ENCODE measurements around the gene CAVIN3.

The CAVIN3 gene

GRCh38 chr11:6301096-6301495 is 19.2 kb downstream of the CAVIN3 start:
- Histone ChIP-seq H3K9ac (no peak overlapping the region), H3K36me3 (ENCODE audit: insufficient read depth) (no peaks in the 10 kb centered on the region), H3K4me1 (ENCODE audit: low read depth, poor library complexity, severe bottlenecking) (no peaks in the 10 kb centered on the region), H3K27ac (no peak overlapping the region), H3K79me2 (ENCODE audit: insufficient read depth, low read depth) (no peaks in the 10 kb centered on the region), H3K27me3 (ENCODE audit: insufficient read depth, low read depth) (no peaks in the 10 kb centered on the region), H2AFZ (ENCODE audit: low read depth) (no peak overlapping the region), H3K4me3 (IDR thresholded peaks at IDR 0.05; ENCODE audit: insufficient read depth, low read depth, low read length) (no peak overlapping the region), H3K4me2 (no peak overlapping the region), H4K20me1 (ENCODE audit: insufficient read depth) (no peaks in the 10 kb centered on the region)
- TF ChIP-seq CTCF (conservative IDR thresholded peaks at IDR 0.05; ENCODE audit: low read depth, low read length): no peak

DNA sequence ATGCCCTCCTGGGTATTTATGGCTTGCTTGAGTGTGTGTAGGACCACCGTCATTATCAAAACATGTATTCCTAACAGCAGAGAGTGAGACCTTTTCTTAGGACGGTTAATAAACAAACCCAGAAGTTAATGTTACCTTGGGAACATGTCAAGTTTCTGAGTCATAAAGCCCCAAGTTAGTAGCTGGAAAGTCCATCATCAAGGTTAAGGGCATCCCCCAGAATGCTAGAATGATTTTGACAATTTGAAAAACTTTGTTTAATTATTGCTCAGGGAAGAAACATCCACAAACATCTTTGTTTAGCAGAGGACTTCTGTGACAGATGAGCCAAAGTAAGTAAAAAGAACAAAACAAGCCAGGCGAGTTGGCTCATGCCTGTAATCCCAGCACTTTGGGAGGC is 20.0 kb downstream of the CAVIN3 start:
- H3K9ac ChIP-seq: no peak overlapping the region
- no peaks in the 10 kb centered on the region for H3K79me2 ChIP-seq (ENCODE audit: insufficient read depth, low read depth)
- H3K27me3 ChIP-seq (ENCODE audit: insufficient read depth, low read depth): no peaks in the 10 kb centered on the region
- H3K36me3 ChIP-seq (ENCODE audit: insufficient read depth): no peaks in the 10 kb centered on the region
- TF ChIP-seq CTCF (conservative IDR thresholded peaks at IDR 0.05; ENCODE audit: low read depth, low read length): no peak
- no peak overlapping the region for H3K4me2 ChIP-seq
- no peak overlapping the region for H3K4me3 ChIP-seq (IDR thresholded peaks at IDR 0.05; ENCODE audit: insufficient read depth, low read depth, low read length)
- no peak overlapping the region for H2AFZ ChIP-seq (ENCODE audit: low read depth)
- no peak overlapping the region for H3K27ac ChIP-seq
- no peaks in the 10 kb centered on the region for H4K20me1 ChIP-seq (ENCODE audit: insufficient read depth)
- H3K4me1 ChIP-seq (ENCODE audit: low read depth, poor library complexity, severe bottlenecking): no peaks in the 10 kb centered on the region

DNA sequence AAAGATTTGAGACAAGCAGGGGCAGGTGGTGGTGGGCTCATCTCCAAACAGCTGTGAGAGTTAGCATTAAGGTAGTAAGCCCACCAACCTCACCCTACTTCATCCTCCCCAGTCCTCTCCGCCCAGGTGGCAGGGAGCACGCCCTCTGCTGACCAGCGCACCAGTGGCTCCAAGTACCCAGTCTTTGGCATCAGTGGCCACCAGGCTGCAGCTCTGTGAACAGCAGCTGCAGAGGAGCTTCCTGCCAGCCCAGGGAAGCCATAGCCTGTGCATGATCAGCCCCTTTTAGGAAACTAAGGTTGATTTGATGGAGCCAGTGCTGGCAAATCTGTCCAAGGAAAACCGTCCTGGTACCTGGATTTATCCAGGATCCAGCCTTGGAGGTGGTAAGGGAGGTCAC is 21.7 kb downstream of the CAVIN3 start:
- Histone ChIP-seq H2AFZ (ENCODE audit: low read depth) (no peak overlapping the region), H3K4me1 (ENCODE audit: low read depth, poor library complexity, severe bottlenecking) (no peaks in the 10 kb centered on the region), H4K20me1 (ENCODE audit: insufficient read depth) (no peaks in the 10 kb centered on the region), H3K4me3 (IDR thresholded peaks at IDR 0.05; ENCODE audit: insufficient read depth, low read depth, low read length) (no peak overlapping the region), H3K79me2 (ENCODE audit: insufficient read depth, low read depth) (no peaks in the 10 kb centered on the region), H3K27me3 (ENCODE audit: insufficient read depth, low read depth) (no peaks in the 10 kb centered on the region), H3K9ac (no peak overlapping the region), H3K4me2 (no peak overlapping the region), H3K27ac (no peak overlapping the region), H3K36me3 (ENCODE audit: insufficient read depth) (no peaks in the 10 kb centered on the region)
- no peak for TF ChIP-seq CTCF (conservative IDR thresholded peaks at IDR 0.05; ENCODE audit: low read depth, low read length)

GRCh38 chr11:6297831-6298230 is 22.5 kb downstream of the CAVIN3 start:
- no peaks in the 10 kb centered on the region for H3K27me3 ChIP-seq (ENCODE audit: insufficient read depth, low read depth)
- no peak overlapping the region for H3K4me3 ChIP-seq (IDR thresholded peaks at IDR 0.05; ENCODE audit: insufficient read depth, low read depth, low read length)
- no peak overlapping the region for H3K4me2 ChIP-seq
- H3K9ac ChIP-seq: no peak overlapping the region
- no peak overlapping the region for H2AFZ ChIP-seq (ENCODE audit: low read depth)
- no peaks in the 10 kb centered on the region for H3K79me2 ChIP-seq (ENCODE audit: insufficient read depth, low read depth)
- no peak for TF ChIP-seq CTCF (conservative IDR thresholded peaks at IDR 0.05; ENCODE audit: low read depth, low read length)
- H3K36me3 ChIP-seq (ENCODE audit: insufficient read depth): no peaks in the 10 kb centered on the region
- no peaks in the 10 kb centered on the region for H3K4me1 ChIP-seq (ENCODE audit: low read depth, poor library complexity, severe bottlenecking)
- no peaks in the 10 kb centered on the region for H4K20me1 ChIP-seq (ENCODE audit: insufficient read depth)
- H3K27ac ChIP-seq: no peak overlapping the region

GRCh38 chr11:6285019-6285418 is 35.3 kb downstream of the CAVIN3 start:
- H3K36me3 ChIP-seq (ENCODE audit: insufficient read depth): no peaks in the 10 kb centered on the region
- H3K9ac ChIP-seq: no peak overlapping the region
- H3K79me2 ChIP-seq (ENCODE audit: insufficient read depth, low read depth): no peaks in the 10 kb centered on the region
- no peaks in the 10 kb centered on the region for H3K4me1 ChIP-seq (ENCODE audit: low read depth, poor library complexity, severe bottlenecking)
- no peak for TF ChIP-seq CTCF (conservative IDR thresholded peaks at IDR 0.05; ENCODE audit: low read depth, low read length)
- no peak overlapping the region for H3K27ac ChIP-seq
- no peaks in the 10 kb centered on the region for H4K20me1 ChIP-seq (ENCODE audit: insufficient read depth)
- H3K4me2 ChIP-seq: no peak overlapping the region
- H2AFZ ChIP-seq (ENCODE audit: low read depth): no peak overlapping the region
- no peak overlapping the region for H3K4me3 ChIP-seq (IDR thresholded peaks at IDR 0.05; ENCODE audit: insufficient read depth, low read depth, low read length)
- H3K27me3 ChIP-seq (ENCODE audit: insufficient read depth, low read depth): no peaks in the 10 kb centered on the region
